Activated CD4-positive, alpha-beta T cell treated with anti-CD3 and anti-CD28 coated beads for 1 hour (primary cell): ENCODE results near the gene WFS1.

Experiments used
- DNase-seq: peaks from one replicate; pipeline ENCODE4 v3.0.0-alpha.2; 2020

WFS1 gene

DNA sequence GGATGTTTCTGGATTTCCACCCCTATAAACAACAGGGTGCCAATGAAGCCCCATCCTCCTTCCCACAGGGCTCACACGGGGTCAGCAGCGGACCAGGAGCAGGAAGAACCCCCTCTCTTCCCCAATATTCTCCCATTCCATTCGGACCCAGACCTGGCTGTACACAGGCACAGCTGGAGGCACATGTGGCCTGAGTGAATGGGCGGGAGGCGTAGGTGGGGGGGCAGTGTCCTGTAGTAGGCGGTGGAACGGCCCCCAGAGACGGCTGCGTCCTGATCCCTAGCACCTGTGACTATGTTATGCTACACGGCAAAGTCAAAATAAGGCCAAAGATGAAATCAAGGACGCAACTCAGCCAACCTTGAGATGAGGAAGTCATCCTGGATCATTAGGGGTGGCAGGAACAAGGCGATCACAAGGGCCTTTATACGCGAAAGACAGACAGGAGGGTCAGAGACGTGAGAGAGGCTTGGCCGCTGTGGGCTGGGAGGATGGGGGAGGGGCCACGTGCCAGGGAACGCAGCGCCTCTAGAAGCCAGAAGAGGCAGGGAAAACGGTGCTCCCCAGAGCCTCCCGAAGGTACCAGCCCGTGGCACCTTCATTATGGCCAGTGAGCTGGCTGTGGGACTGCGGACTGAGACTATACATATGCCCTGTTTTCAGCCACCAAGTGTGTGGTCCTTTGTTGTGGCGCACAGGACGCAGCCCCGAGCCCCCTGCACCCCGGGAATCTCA is 75.6 kb downstream of the WFS1 start:
- no peak for DNase-seq

- no peak for DNase-seq
Measured at GRCh38 chr4:6345866-6346265, 76.2 kb downstream of the WFS1 start.

- no peak for DNase-seq
Measured at GRCh38 chr4:6346373-6347110, 76.9 kb downstream of the WFS1 start.

- no peak for DNase-seq
Measured at GRCh38 chr4:6347511-6348045, 77.9 kb downstream of the WFS1 start.

- no peak for DNase-seq
Measured at GRCh38 chr4:6348408-6348807, 78.8 kb downstream of the WFS1 start.

DNA sequence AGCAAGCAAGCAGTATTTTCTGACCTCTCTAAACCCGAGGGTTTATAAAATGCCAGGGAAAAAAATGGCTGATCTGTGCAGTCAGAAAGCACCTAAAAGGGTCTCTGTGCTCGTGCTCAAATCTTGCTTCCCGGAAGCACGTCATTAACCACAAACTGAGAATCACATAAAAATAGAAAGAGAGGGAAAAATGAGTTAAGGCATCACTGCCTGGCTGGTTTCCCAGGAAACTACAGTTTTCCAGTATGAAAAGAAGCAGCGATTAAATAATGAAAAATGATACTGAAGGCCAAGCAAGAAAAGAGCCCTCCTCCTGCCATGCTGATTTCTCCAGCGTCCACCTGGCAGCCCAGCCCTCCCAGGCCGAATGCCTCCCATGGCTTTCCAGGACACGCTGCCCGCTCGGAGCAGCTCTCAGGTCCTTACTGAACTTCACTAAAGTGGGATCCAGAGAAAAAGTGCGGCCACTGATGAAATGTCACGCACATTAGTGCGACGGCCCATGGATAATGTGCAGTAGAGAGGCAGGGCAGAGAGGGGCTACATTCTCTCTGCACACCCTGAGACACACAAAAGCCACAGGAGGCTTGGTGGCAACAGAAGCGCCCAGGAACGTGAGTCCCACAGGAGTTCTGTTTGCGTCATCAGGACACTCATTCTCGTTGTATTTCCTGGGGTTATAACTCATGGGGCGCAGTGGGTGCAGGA is 80.4 kb downstream of the WFS1 start:
- no peak for DNase-seq

GRCh38 chr4:6350646-6351045 is 81.0 kb downstream of the WFS1 start:
- DNase-seq: no peak

GRCh38 chr4:6351246-6352000 is 81.8 kb downstream of the WFS1 start:
- no peak for DNase-seq

GRCh38 chr4:6352031-6352692 is 82.5 kb downstream of the WFS1 start:
- DNase-seq: no peak
